DOHH2 (cell line): Measurements from ENCODE around the gene NBPF15.
"Not testable (repeated sequence)": the region's sequence is repeated elsewhere in the genome, so short reads cannot be mapped to it uniquely, and the experiment has no call there.

Source experiments
- H3F3A ChIP-seq: fragments of 200-600 bp; sonication (generic), shearing (Covaris generic); 2 replicates; pipeline ENCODE4 v1.6.0; 2016; ENCODE audit warnings: antibody characterized with exemption, mild to moderate bottlenecking; ENCODE audit not compliant: control insufficient read depth, insufficient read depth
- H3K27ac ChIP-seq: fragments of 200-600 bp; sonication (generic); 2 replicates; pipeline ENCODE4 v1.5.1; 2014; ENCODE audit warnings: low read depth, mild to moderate bottlenecking, low read length, moderate library complexity
- H3K27me3 ChIP-seq: fragments of 200-600 bp; sonication (generic); 2 replicates; pipeline ENCODE4 v1.6.1; 2014; ENCODE audit warnings: mild to moderate bottlenecking, low read length, mixed read lengths; ENCODE audit not compliant: control insufficient read depth
- H3K36me3 ChIP-seq: fragments of 200-600 bp; sonication (generic); 2 replicates; pipeline ENCODE4 v1.6.1; 2014; ENCODE audit warnings: mild to moderate bottlenecking, low read length, moderate library complexity, mixed read lengths; ENCODE audit not compliant: control insufficient read depth
- H3K4me1 ChIP-seq: fragments of 200-600 bp; sonication (generic); 2 replicates; pipeline ENCODE4 v1.6.1; 2014; ENCODE audit warnings: mild to moderate bottlenecking, low read length, mixed read lengths; ENCODE audit not compliant: control insufficient read depth
- H3K4me2 ChIP-seq: fragments of 200-600 bp; sonication (generic); 2 replicates; pipeline ENCODE4 v1.6.0; 2014; ENCODE audit warnings: mild to moderate bottlenecking, low read length, moderate library complexity
- H3K4me3 ChIP-seq: fragments of 200-600 bp; sonication (generic); 2 replicates; pipeline ENCODE4 v1.5.1; 2014; ENCODE audit warnings: mild to moderate bottlenecking, low read length, mixed read lengths
- H3K79me2 ChIP-seq: fragments of 200-600 bp; sonication (generic); 2 replicates; pipeline ENCODE4 v1.6.1; 2014; ENCODE audit warnings: mild to moderate bottlenecking, low read length, mixed read lengths; ENCODE audit not compliant: control insufficient read depth
- H3K9me2 ChIP-seq: fragments of 200-600 bp; sonication (generic); replicated peaks from 2 replicates; pipeline ENCODE4 v1.6.1; 2014; ENCODE audit warnings: mild to moderate bottlenecking, low read length, mixed read lengths; ENCODE audit not compliant: control insufficient read depth
- H3K9me3 ChIP-seq: fragments of 200-600 bp; sonication (generic); 2 replicates; pipeline ENCODE4 v1.6.1; 2014; ENCODE audit warnings: antibody characterized with exemption, low read length, mixed read lengths; ENCODE audit not compliant: control insufficient read depth, insufficient read depth
- H4K20me1 ChIP-seq: fragments of 200-600 bp; sonication (generic); 2 replicates; pipeline ENCODE4 v1.6.0; 2014; ENCODE audit warnings: low read depth, mild to moderate bottlenecking, antibody characterized with exemption, low read length, moderate library complexity; ENCODE audit not compliant: control insufficient read depth, insufficient read depth
- TF ChIP-seq, protein P1 (sequence below): fragments of 200-600 bp; sonication (generic); IDR thresholded peaks from one replicate; pipeline ENCODE4 v1.5.1; 2014; ENCODE audit warnings: antibody characterized with exemption, mild to moderate bottlenecking, low read depth, low read length; ENCODE audit not compliant: poor library complexity, severe bottlenecking

NBPF15 gene

DNA sequence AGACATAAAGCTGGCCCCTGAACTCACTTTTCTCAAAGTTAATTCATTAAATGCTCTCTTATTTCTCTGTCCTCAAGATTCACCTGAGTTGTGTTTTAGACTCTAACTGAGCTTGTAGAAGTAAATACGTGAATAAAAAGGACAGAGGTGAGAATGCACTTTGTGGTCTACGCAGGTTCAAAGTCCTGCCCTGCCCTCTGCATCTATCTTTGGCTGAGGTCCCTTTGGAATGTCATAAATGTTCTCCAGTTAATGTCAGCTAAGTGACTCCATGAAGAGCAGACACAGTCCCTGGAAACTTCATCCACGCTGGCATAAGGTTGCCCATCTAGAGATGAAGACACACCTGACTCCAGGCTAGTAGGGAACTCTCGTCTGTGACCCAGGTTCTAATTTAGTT lies 10.0 kb upstream of the NBPF15 start:
- H3K27me3 ChIP-seq, H3K9me3 ChIP-seq, H3F3A ChIP-seq, H3K27ac ChIP-seq, H4K20me1 ChIP-seq, H3K9me2 ChIP-seq, H3K4me3 ChIP-seq, H3K4me2 ChIP-seq, H3K79me2 ChIP-seq, H3K4me1 ChIP-seq, H3K36me3 ChIP-seq: not testable (repeated sequence)

DNA sequence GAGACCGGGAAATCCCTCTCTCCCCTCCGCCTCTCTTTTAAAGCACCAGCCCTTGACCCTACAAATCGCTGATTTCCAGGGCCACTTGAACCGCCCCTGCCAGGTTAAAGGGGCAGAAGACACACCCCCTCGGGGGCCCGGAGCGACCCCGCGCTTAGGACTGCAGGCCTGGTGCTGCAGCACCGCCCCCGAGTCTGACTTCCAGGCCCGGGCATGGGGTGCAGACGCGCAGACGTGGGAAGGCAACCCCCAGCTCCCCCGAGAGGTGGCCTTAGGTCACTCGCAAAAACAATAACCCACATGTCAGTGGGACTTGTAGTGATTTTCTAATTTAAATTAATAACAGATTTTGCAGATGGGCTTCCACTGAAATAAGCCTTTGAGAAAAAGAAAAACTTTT lies 309 bp upstream of the NBPF15 start:
- not testable (repeated sequence) for H3K79me2 ChIP-seq, H3K4me1 ChIP-seq, H3K27me3 ChIP-seq, H3F3A ChIP-seq, H3K9me2 ChIP-seq, H3K36me3 ChIP-seq, H3K9me3 ChIP-seq, H4K20me1 ChIP-seq, H3K27ac ChIP-seq
- H3K4me2 ChIP-seq, result peak overlapping the region; percentile 62; the same call in 1 of the 2 replicates
- H3K4me3 ChIP-seq, result peak overlapping the region; percentile 74; the same call in 1 of the 2 replicates

DNA sequence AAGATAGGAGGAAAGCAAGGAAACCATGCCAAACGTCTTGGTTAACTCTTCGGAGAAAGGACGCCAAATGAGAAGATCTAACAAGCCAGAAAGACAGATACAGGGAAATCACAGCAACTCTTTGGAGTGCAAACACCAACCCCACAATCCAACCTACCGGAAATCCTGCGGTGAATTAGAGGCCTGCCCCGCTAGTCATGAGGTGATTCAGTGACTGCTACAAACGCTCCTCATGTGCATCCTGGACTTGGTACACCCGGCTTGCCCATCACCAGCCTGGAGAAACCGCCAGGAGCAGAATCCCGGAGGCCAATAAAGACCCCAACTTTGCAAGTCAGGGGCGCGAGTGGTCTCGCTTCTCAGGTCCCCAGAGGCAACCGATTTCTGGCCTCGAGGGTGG lies 783 bp downstream of the NBPF15 start:
- H3K27ac ChIP-seq, result 0 out of 2 replicates have a peak overlapping the region, but pooled peaks have one; percentile 28
- H3K4me1 ChIP-seq, H3K79me2 ChIP-seq, H4K20me1 ChIP-seq, H3K9me2 ChIP-seq, H3K27me3 ChIP-seq, H3F3A ChIP-seq, H3K36me3 ChIP-seq, H3K9me3 ChIP-seq: not testable (repeated sequence)
- peak overlapping the region; percentile 62 for H3K4me2 ChIP-seq
- peak overlapping the region; percentile 74 for H3K4me3 ChIP-seq

DNA sequence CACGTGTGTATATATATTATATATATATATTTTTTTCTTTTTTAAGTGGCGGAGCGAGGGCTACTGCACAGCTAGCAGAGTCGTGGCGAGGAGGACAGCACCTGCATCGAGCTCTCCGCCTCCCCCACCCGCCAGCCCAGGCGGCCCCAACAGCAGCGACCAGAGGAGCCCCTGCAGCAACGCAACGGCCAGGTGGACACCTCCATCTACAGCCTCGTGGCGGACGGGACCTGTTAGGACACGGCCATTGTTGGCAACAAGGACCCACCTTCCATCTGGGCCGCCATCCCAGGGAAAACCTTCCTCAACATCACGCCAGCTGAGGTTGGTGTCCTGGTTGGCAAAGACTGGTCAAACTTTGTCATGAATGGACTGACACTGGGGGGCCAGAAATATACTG lies 19.1 kb downstream of the NBPF15 start:
- not testable (repeated sequence) for H3K27me3 ChIP-seq, H3K36me3 ChIP-seq, H3K9me2 ChIP-seq, H3K4me2 ChIP-seq, H3K4me3 ChIP-seq, H3K79me2 ChIP-seq, H3K4me1 ChIP-seq, H3K9me3 ChIP-seq, H4K20me1 ChIP-seq, H3K27ac ChIP-seq, H3F3A ChIP-seq

DNA sequence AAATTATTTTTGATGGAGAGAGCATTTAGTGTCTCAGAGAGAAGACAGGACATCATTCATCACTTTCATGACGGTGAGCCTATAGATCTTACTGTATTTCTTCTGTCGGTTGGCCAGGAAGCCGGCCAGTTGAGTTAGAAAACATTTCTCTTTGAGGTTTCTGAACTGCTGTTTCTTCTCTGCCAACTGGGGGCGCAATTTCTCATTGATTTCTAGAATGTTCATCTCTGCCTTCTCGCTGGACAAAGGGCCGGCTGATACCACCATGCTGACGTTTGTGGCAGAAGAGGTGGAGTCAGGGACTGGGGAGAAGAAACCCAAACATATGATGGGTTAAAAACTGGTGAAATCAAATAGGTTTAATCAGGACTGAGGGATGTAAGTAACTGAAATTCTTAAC lies 21.7 kb downstream of the NBPF15 start:
- not testable (repeated sequence) for H4K20me1 ChIP-seq, H3K36me3 ChIP-seq, H3K79me2 ChIP-seq, H3F3A ChIP-seq, H3K4me1 ChIP-seq, H3K9me2 ChIP-seq, H3K27me3 ChIP-seq, H3K9me3 ChIP-seq, H3K27ac ChIP-seq, H3K4me2 ChIP-seq, H3K4me3 ChIP-seq
- TF ChIP-seq, protein P1, sequence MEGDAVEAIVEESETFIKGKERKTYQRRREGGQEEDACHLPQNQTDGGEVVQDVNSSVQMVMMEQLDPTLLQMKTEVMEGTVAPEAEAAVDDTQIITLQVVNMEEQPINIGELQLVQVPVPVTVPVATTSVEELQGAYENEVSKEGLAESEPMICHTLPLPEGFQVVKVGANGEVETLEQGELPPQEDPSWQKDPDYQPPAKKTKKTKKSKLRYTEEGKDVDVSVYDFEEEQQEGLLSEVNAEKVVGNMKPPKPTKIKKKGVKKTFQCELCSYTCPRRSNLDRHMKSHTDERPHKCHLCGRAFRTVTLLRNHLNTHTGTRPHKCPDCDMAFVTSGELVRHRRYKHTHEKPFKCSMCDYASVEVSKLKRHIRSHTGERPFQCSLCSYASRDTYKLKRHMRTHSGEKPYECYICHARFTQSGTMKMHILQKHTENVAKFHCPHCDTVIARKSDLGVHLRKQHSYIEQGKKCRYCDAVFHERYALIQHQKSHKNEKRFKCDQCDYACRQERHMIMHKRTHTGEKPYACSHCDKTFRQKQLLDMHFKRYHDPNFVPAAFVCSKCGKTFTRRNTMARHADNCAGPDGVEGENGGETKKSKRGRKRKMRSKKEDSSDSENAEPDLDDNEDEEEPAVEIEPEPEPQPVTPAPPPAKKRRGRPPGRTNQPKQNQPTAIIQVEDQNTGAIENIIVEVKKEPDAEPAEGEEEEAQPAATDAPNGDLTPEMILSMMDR, result peak; percentile 17

DNA sequence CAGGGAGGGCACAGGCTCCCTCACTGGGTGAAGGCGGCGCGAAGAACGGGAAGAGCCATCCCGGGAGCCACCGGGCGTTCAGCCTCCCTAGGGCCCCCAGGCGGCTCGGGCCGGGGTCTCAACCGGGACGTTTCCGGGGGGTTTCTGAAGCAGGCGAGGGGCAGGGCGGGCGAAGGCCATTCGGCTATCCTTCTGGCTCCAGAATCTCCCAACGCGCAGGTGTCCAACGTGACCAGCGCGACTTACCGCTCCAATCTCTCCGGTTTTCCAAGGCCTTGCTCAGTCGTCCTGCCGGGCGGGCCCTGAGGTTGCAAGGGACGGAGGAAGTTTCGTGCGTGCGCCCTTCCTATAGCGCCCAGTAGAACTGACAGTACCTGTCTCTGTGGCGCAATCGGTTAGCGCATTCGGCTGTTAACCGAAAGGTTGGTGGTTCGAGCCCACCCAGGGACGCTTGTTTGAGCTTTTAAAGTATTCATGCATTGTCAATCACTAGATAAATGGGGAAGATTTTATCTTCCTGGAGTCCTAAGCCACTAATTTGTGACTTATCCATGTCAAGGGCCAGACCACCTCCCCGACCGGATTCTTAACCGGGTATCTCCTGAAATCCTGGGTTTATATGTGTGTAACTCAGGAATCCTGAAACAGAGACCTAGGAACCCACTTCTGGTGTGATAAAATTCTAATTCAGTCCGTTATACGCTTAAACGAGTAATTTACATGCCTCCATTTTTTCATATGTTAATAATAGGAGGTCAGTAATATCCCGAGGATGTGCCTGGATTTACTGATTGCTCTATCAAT lies 42.4 kb downstream of the NBPF15 start:
- H3K9me2 ChIP-seq, H4K20me1 ChIP-seq, H3K4me1 ChIP-seq, H3K79me2 ChIP-seq, H3K27me3 ChIP-seq, H3K27ac ChIP-seq, H3F3A ChIP-seq, H3K36me3 ChIP-seq, H3K9me3 ChIP-seq: not testable (repeated sequence)
- Histone ChIP-seq H3K4me3 (peak overlapping the region; percentile 72), H3K4me2 (peak overlapping the region; percentile 62)

DNA sequence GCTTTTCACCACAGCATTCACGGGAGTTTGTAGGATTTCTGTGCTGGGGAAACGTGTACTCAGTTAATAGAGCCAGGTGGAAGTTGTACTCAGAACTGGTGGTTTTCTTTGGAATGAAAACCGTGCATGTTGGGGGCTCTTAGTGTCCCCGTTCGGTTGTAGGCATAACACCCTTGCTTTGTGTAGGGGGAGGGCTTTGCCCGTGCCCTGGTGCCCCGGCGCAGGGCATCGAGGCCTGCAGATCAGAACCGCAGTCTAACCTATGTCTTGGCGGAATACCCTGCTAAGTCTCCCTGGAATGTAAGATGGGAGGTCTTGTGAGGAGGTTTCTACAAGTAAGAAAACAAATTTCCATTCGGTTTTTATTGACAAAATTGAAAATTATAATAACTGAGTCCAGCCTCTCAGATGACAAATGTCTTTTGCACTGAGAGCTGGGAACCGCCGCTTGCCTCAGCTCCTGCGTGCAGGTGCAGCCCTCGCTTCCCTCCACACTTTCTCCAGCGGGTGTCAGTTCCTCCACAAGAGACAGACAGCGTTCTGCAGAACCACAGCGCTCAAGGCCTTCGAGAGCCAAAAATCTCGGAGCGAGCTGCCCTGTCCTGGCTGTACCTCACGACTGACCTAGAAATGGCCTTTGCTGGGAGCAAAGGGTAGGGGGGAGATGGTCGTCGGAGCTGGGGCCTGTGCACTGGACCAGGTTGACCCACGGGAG lies 47.9 kb downstream of the NBPF15 start:
- H3K36me3 ChIP-seq, H3K4me1 ChIP-seq, H3F3A ChIP-seq, H3K27me3 ChIP-seq, H4K20me1 ChIP-seq, H3K9me3 ChIP-seq, H3K9me2 ChIP-seq, H3K79me2 ChIP-seq: not testable (repeated sequence)
- Histone ChIP-seq H3K4me3 (peak overlapping the region; percentile 70), H3K27ac (peak overlapping the region; percentile 67), H3K4me2 (peak overlapping the region; percentile 73)
